Activated naive CD8-positive, alpha-beta T cell (primary cell): ENCODE measurements around the gene HHAT.

Experiments used
- H3K27ac Mint-ChIP-seq: one replicate; pipeline ENCODE4 v1.8.0; 2021; ENCODE audit warnings: mixed read lengths
- H3K27me3 Mint-ChIP-seq: one replicate; pipeline ENCODE4 v1.8.0; 2021; ENCODE audit warnings: mixed read lengths
- H3K36me3 Mint-ChIP-seq: one replicate; pipeline ENCODE4 v1.8.0; 2021; ENCODE audit warnings: mixed read lengths
- H3K4me1 Mint-ChIP-seq: one replicate; pipeline ENCODE4 v1.8.0; 2021; ENCODE audit warnings: low read depth, mixed read lengths
- H3K4me3 Mint-ChIP-seq: one replicate; pipeline ENCODE4 v1.8.0; 2021; ENCODE audit warnings: mild to moderate bottlenecking, mixed read lengths
- H3K9me3 Mint-ChIP-seq: one replicate; pipeline ENCODE4 v1.8.0; 2021; ENCODE audit warnings: low read depth, mixed read lengths

The HHAT gene

DNA sequence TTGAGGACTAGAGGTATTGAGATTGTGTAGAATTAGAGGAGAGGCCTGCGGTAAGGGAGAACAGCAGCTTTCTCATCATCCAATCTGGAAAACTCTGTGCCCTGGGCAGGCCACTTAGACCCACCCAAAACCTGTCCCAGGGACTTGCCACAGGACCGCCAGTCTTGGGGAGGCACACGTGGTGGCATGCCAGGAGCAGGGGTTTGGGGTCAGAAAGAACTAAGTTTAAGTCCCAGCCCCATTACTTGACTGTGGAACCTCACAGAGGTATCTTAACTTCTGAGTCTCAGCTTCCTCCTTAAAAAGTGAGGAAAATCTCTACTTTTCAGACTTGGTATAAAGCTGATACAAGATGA lies 356.6 kb downstream of the HHAT start:
- H3K36me3 Mint-ChIP-seq = peaks cover 2% of the 10 kb centered on the region
- H3K4me3 Mint-ChIP-seq = no peak overlapping the region
- no peak overlapping the region for H3K27ac Mint-ChIP-seq
- no peaks in the 10 kb centered on the region for H3K27me3 Mint-ChIP-seq
- H3K4me1 Mint-ChIP-seq = no peaks in the 10 kb centered on the region
- H3K9me3 Mint-ChIP-seq = no peaks in the 10 kb centered on the region

GRCh38 chr1:210686841-210687240 lies 358.1 kb downstream of the HHAT start:
- H3K36me3 Mint-ChIP-seq = peaks cover 2% of the 10 kb centered on the region
- no peak overlapping the region for H3K27ac Mint-ChIP-seq
- H3K27me3 Mint-ChIP-seq = no peaks in the 10 kb centered on the region
- no peak overlapping the region for H3K4me3 Mint-ChIP-seq
- H3K9me3 Mint-ChIP-seq = no peaks in the 10 kb centered on the region
- H3K4me1 Mint-ChIP-seq = no peaks in the 10 kb centered on the region

- H3K27ac Mint-ChIP-seq = no peak overlapping the region
- no peak overlapping the region for H3K4me3 Mint-ChIP-seq
- H3K27me3 Mint-ChIP-seq = no peaks in the 10 kb centered on the region
- peaks cover 2% of the 10 kb centered on the region for H3K36me3 Mint-ChIP-seq
- H3K4me1 Mint-ChIP-seq = peaks cover 5% of the 10 kb centered on the region
- H3K9me3 Mint-ChIP-seq = no peaks in the 10 kb centered on the region
Measured at GRCh38 chr1:210687582-210688279, 359.0 kb downstream of the HHAT start.

DNA sequence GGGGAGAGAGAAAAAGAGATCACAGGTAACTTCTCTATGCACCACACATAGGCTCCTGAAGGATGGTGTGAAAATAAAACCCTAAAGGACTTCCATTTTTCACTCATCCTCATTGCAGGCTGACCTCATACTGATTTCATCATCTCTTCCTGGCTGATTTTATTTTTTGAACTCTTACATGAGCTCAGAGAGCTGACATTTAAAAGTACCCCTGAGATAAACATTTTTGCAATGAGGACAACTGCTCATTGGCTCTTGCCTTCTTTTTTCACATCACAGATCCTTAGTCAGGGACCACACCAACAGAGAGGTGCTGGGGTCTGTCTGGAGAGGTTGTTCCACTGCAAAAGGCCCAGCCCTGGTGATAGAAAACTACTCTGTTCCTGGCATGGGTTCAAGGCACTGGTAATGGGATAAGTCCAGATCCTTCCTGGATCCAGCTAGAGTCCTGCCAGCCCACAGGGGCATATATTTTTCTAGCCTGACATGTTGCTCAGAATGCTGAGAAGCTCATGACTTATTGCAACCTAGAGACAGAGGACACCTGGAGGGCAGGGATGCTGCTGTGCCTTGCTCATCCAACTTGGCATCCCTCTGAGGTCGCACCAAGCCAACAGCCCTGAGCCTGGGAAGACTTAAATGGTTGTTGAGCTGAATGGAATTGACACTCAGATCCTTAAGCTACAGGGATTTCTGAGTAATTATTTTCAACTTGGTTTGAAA lies 360.0 kb downstream of the HHAT start:
- Mint-ChIP-seq H3K9me3 (no peaks in the 10 kb centered on the region), H3K36me3 (peaks cover 2% of the 10 kb centered on the region), H3K4me1 (peaks cover 14% of the 10 kb centered on the region), H3K27ac (no peak overlapping the region), H3K27me3 (no peaks in the 10 kb centered on the region), H3K4me3 (no peak overlapping the region)

DNA sequence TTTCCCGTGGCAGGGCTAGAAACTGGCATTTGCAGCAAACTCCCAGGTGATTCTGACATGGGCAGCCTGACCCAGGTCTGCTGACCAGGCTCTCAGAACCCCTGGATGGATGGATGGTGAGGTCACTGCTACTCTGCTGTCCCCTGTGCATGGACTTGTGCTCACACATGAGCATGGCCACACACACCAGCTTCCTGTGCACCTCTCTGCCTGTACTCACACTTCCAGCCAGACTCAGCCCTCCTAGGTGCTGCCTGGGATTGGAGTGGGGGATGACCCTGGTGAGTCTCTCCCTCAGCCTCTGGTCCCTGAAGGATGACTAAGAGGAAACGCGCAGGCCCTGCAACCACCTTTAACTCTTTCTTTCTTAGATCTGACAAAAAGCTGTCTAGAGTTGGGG lies 361.1 kb downstream of the HHAT start:
- H3K4me3 Mint-ChIP-seq = no peak overlapping the region
- H3K4me1 Mint-ChIP-seq = peaks cover 14% of the 10 kb centered on the region
- H3K36me3 Mint-ChIP-seq = no peaks in the 10 kb centered on the region
- H3K27me3 Mint-ChIP-seq = no peaks in the 10 kb centered on the region
- H3K27ac Mint-ChIP-seq = no peak overlapping the region
- no peaks in the 10 kb centered on the region for H3K9me3 Mint-ChIP-seq

DNA sequence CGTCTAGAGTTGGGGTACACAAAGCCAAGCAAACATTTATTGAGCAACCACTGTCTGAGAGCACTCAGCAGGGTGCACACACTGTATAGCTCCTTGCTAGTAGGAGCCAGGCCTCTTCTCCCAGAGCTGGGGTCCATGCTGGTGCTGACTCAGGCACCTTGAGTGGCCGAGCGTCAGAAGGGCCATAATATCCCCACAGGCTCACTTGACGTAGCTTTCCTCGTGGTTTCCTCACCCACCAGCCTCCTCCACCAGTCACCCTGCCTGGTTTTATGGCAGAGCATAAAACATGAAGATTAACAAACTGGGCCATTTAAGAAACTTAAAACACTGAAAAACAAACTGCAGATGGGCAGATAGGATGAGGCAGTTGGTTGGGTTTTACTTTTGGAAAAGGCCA lies 361.5 kb downstream of the HHAT start:
- Mint-ChIP-seq H3K36me3 (no peaks in the 10 kb centered on the region), H3K27me3 (no peaks in the 10 kb centered on the region), H3K9me3 (no peaks in the 10 kb centered on the region), H3K27ac (no peak overlapping the region), H3K4me3 (no peak overlapping the region), H3K4me1 (peaks cover 14% of the 10 kb centered on the region)

GRCh38 chr1:210691039-210691610 lies 362.4 kb downstream of the HHAT start:
- Mint-ChIP-seq H3K4me3 (no peak overlapping the region), H3K27ac (no peak overlapping the region), H3K9me3 (no peaks in the 10 kb centered on the region), H3K27me3 (no peaks in the 10 kb centered on the region), H3K36me3 (no peaks in the 10 kb centered on the region), H3K4me1 (peaks cover 14% of the 10 kb centered on the region)

GRCh38 chr1:210692796-210693195 lies 364.1 kb downstream of the HHAT start:
- Mint-ChIP-seq H3K27ac (no peak overlapping the region), H3K4me3 (no peak overlapping the region), H3K27me3 (no peaks in the 10 kb centered on the region), H3K4me1 (peaks cover 20% of the 10 kb centered on the region), H3K36me3 (no peaks in the 10 kb centered on the region), H3K9me3 (no peaks in the 10 kb centered on the region)

DNA sequence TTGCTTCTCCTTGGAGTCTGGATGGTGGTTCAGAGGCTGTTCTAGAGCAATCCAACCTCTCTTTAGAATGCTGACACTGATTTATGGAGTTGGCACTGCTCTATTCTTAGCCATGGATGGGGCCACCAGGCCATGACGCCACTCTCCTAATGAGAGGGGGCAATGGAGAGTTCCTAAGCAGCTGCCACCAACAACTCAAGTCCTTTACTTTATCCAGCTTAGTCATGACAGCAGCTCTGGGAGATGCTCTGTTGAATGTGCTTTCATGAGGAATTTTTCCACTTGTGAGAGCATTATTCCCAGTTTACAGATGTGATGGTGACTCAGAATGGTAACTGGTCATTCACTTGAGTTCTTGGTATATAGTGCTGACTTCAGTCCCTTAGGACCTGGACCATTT lies 366.3 kb downstream of the HHAT start:
- Mint-ChIP-seq H3K36me3 (no peaks in the 10 kb centered on the region), H3K27ac (no peak overlapping the region), H3K4me1 (peaks cover 20% of the 10 kb centered on the region), H3K4me3 (no peak overlapping the region), H3K27me3 (no peaks in the 10 kb centered on the region), H3K9me3 (no peaks in the 10 kb centered on the region)

DNA sequence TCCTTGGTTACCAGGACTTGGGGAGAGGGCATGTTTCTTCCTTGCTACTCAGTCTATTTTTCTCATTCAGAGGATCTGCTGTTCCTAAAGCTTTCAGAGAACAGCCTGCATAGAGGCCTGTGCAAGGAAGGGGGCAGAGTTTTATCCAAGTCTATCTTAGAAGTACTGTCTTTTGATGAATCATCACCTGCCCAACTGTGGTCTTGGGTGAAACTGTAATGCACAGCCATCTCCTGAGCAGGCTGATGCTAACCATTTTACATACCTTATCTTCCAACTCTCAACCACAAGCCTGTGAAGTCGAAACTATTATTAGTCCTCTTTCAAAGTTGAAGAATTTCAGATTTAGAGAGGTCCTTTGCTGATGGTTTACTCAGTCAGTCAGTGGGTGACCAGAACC lies 368.0 kb downstream of the HHAT start:
- no peak overlapping the region for H3K27ac Mint-ChIP-seq
- H3K9me3 Mint-ChIP-seq = no peaks in the 10 kb centered on the region
- H3K4me1 Mint-ChIP-seq = peaks cover 20% of the 10 kb centered on the region
- no peak overlapping the region for H3K4me3 Mint-ChIP-seq
- H3K36me3 Mint-ChIP-seq = no peaks in the 10 kb centered on the region
- no peaks in the 10 kb centered on the region for H3K27me3 Mint-ChIP-seq

GRCh38 chr1:210697185-210697584 lies 368.5 kb downstream of the HHAT start:
- no peaks in the 10 kb centered on the region for H3K9me3 Mint-ChIP-seq
- no peaks in the 10 kb centered on the region for H3K36me3 Mint-ChIP-seq
- H3K4me3 Mint-ChIP-seq = no peak overlapping the region
- no peak overlapping the region for H3K27ac Mint-ChIP-seq
- no peaks in the 10 kb centered on the region for H3K27me3 Mint-ChIP-seq
- peaks cover 20% of the 10 kb centered on the region for H3K4me1 Mint-ChIP-seq

GRCh38 chr1:210698661-210699060 lies 370.0 kb downstream of the HHAT start:
- H3K4me1 Mint-ChIP-seq = peaks cover 7% of the 10 kb centered on the region
- no peak overlapping the region for H3K27ac Mint-ChIP-seq
- H3K36me3 Mint-ChIP-seq = no peaks in the 10 kb centered on the region
- no peak overlapping the region for H3K4me3 Mint-ChIP-seq
- H3K27me3 Mint-ChIP-seq = no peaks in the 10 kb centered on the region
- H3K9me3 Mint-ChIP-seq = no peaks in the 10 kb centered on the region

- Mint-ChIP-seq H3K36me3 (no peaks in the 10 kb centered on the region), H3K27me3 (no peaks in the 10 kb centered on the region), H3K4me1 (peaks cover 7% of the 10 kb centered on the region), H3K4me3 (no peak overlapping the region), H3K9me3 (no peaks in the 10 kb centered on the region), H3K27ac (no peak overlapping the region)
Measured at GRCh38 chr1:210700083-210700482, 371.4 kb downstream of the HHAT start.

GRCh38 chr1:210700511-210700910 lies 371.8 kb downstream of the HHAT start:
- Mint-ChIP-seq H3K9me3 (no peaks in the 10 kb centered on the region), H3K27ac (no peak overlapping the region), H3K27me3 (no peaks in the 10 kb centered on the region), H3K4me3 (no peak overlapping the region), H3K4me1 (peaks cover 7% of the 10 kb centered on the region), H3K36me3 (no peaks in the 10 kb centered on the region)

- Mint-ChIP-seq H3K4me1 (no peaks in the 10 kb centered on the region), H3K9me3 (no peaks in the 10 kb centered on the region), H3K27me3 (no peaks in the 10 kb centered on the region), H3K4me3 (no peak overlapping the region), H3K36me3 (no peaks in the 10 kb centered on the region), H3K27ac (no peak overlapping the region)
Measured at GRCh38 chr1:210702506-210702905, 373.8 kb downstream of the HHAT start.

- no peaks in the 10 kb centered on the region for H3K9me3 Mint-ChIP-seq
- no peaks in the 10 kb centered on the region for H3K27me3 Mint-ChIP-seq
- H3K36me3 Mint-ChIP-seq = no peaks in the 10 kb centered on the region
- H3K4me3 Mint-ChIP-seq = no peak overlapping the region
- no peaks in the 10 kb centered on the region for H3K4me1 Mint-ChIP-seq
- no peak overlapping the region for H3K27ac Mint-ChIP-seq
Measured at GRCh38 chr1:210703593-210703992, 374.9 kb downstream of the HHAT start.
